Ishikawa (cell line): ENCODE data around the gene MAP1LC3B2.

Source experiments
- CEBPB ChIP-seq: IDR thresholded peaks from 2 replicates; pipeline ENCODE4 v1.6.1; 2012
- EP300 ChIP-seq: IDR thresholded peaks from 2 replicates; pipeline ENCODE4 v1.6.1; 2012; ENCODE audit warnings: borderline replicate concordance
- FOXM1 ChIP-seq: IDR thresholded peaks from 2 replicates; pipeline ENCODE4 v1.6.1; 2012; ENCODE audit warnings: low read depth, borderline replicate concordance
- RAD21 ChIP-seq: IDR thresholded peaks from 2 replicates; pipeline ENCODE4 v1.6.1; 2012; ENCODE audit warnings: low read depth
- REST ChIP-seq: IDR thresholded peaks from 2 replicates; pipeline ENCODE4 v1.6.1; 2012; ENCODE audit warnings: low read depth, mild to moderate bottlenecking
- TAF1 ChIP-seq: IDR thresholded peaks from 2 replicates; pipeline ENCODE4 v1.6.1; 2012; ENCODE audit warnings: low read depth, mild to moderate bottlenecking
- TCF12 ChIP-seq: IDR thresholded peaks from 2 replicates; pipeline ENCODE4 v1.6.1; 2012; ENCODE audit warnings: low read depth
- YY1 ChIP-seq: IDR thresholded peaks from 2 replicates; pipeline ENCODE4 v1.6.1; 2012; ENCODE audit warnings: low read depth
- TF ChIP-seq, protein P1 (sequence below): IDR thresholded peaks from 2 replicates; pipeline ENCODE4 v1.6.1; 2012
- TF ChIP-seq, protein P2 (sequence below): IDR thresholded peaks from 2 replicates; pipeline ENCODE4 v1.6.1; 2012

DNA sequence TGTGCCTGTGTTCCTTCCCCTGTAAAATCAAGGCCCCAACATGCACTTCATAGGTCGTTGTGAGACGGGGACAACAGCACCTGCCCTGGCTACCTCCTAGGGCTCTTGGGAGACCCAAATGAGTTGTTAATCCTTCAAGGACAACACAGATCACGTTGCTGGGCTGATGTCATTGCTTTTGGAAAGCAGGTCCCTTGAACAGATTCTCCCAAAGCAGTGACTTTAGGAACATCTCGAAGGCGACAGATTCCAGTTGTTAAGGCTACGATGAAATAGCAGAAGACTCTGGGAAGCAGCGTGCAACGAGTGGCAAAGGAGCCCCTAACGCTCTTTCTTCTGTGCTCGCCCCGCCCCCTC, 26.2 kb upstream of the MAP1LC3B2 start:
- TF ChIP-seq, protein P1, sequence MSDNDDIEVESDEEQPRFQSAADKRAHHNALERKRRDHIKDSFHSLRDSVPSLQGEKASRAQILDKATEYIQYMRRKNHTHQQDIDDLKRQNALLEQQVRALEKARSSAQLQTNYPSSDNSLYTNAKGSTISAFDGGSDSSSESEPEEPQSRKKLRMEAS, result no peak
- TF ChIP-seq TAF1 (no peak), FOXM1 (no peak), EP300 (no peak), YY1 (no peak), TCF12 (no peak), RAD21 (no peak), CEBPB (no peak), REST (no peak)
- TF ChIP-seq, protein P2, sequence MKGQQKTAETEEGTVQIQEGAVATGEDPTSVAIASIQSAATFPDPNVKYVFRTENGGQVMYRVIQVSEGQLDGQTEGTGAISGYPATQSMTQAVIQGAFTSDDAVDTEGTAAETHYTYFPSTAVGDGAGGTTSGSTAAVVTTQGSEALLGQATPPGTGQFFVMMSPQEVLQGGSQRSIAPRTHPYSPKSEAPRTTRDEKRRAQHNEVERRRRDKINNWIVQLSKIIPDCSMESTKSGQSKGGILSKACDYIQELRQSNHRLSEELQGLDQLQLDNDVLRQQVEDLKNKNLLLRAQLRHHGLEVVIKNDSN, result no peak
